ENCODE measurements around the gene ITGA8.

The ITGA8 gene

GRCh38 chr10:15735763-15736162, 16.0 kb upstream of the ITGA8 start:
- no peak for DNase-seq (ENCODE audit: low read depth in 2 of 2)

- DNase-seq (ENCODE audit: low read depth in 2 of 2), result no peak
Measured at GRCh38 chr10:15730341-15730740, 10.6 kb upstream of the ITGA8 start.

- DNase-seq (ENCODE audit: low read depth in 2 of 2), result no peak
Measured at GRCh38 chr10:15729890-15730289, 10.2 kb upstream of the ITGA8 start.

- DNase-seq (ENCODE audit: low read depth in 2 of 2), result no peak
Measured at GRCh38 chr10:15726042-15726441, 6.3 kb upstream of the ITGA8 start.

- DNase-seq (ENCODE audit: low read depth in 2 of 2), result no peak
Measured at GRCh38 chr10:15725603-15726002, 5.9 kb upstream of the ITGA8 start.

- no peak for DNase-seq (ENCODE audit: low read depth in 2 of 2)
Measured at GRCh38 chr10:15724683-15725082, 5.0 kb upstream of the ITGA8 start.

GRCh38 chr10:15723803-15724202, 4.1 kb upstream of the ITGA8 start:
- DNase-seq (ENCODE audit: low read depth in 2 of 2), result no peak

- no peak for DNase-seq (ENCODE audit: low read depth in 2 of 2)
Measured at GRCh38 chr10:15720635-15721287, 1.0 kb upstream of the ITGA8 start.

- DNase-seq (ENCODE audit: low read depth in 2 of 2), result no peak
Measured at GRCh38 chr10:15719049-15719898, 448 bp downstream of the ITGA8 start.

DNA sequence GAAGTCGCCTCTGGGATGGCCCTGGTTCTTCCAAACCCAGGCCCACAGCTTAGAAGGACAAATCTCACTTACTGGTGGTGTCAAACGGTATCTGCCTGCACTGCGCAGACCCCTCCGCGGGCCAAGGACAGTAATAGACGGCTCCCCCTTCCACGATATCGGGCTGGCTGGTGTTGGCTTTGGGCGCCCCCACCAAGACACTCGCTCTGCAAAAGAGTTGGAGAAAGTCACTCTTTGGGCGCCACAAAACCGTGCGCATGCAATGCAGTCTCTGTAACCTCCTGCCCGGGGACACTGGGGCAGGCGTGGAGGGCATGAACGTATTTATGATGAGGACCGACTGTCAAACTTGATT, 1.1 kb downstream of the ITGA8 start:
- no peak for DNase-seq (ENCODE audit: low read depth in 2 of 2)

- DNase-seq (ENCODE audit: low read depth in 2 of 2), result no peak
Measured at GRCh38 chr10:15715619-15716227, 4.0 kb downstream of the ITGA8 start.

DNA sequence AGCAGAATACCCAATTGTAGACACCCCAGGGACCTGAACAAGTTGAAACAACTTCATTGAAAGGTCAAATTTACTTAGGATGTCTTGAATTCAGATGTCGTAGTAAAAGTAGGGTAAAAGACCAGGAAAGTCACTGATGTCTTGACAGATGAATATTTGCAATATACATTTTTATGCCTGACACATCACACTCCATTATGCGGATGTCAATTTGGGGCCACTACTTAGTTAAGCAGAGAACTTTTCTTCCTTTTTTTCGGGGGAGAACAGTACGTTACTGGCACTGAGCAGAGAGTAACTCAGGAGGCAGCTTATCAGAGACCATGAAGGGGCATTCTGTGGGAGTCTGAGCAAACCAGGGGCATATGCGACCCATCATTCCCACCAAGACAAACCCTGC, 4.9 kb downstream of the ITGA8 start:
- no peak for DNase-seq (ENCODE audit: low read depth in 2 of 2)

GRCh38 chr10:15712883-15713282, 6.8 kb downstream of the ITGA8 start:
- no peak for DNase-seq (ENCODE audit: low read depth in 2 of 2)

DNA sequence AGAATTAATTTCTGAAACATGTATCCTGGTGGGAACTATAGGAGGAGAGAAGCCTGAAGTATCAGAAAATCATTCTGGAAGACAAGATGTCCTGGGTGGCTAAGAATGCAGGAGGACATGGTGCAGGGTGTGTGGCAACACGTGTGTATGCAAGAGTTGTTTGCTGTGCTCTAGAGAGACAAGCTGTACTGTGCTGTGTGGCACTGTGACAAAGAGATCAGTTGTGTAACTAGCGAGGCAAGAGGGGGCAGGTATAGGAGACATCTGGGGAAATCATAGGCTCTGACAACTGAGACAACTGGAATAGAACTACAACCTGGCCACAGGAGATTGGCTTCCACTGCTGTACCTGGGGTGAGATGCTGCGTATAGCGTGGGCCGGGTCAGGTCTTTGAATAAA, 9.3 kb downstream of the ITGA8 start:
- DNase-seq (ENCODE audit: low read depth in 2 of 2), result no peak

- DNase-seq (ENCODE audit: low read depth in 2 of 2), result no peak
Measured at GRCh38 chr10:15705298-15705697, 14.4 kb downstream of the ITGA8 start.

DNA sequence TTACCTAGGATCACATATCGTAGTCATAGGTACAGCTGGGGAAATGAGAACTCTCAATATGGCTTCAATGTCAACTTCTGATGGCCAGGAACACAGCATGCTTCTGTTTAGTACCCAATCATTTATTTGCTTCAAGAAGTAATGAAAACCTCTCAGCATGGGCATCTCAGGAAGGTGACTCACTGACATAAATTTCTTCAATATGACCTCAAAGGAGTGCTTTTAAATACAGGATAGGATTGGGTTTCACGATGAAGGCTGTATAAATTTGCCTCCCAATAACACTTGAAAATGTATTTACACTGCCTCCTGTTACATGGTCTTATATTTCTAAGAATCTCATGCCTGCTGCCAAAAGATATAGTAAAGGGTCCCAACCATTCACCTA, 15.1 kb downstream of the ITGA8 start:
- DNase-seq (ENCODE audit: low read depth in 2 of 2), result no peak

DNA sequence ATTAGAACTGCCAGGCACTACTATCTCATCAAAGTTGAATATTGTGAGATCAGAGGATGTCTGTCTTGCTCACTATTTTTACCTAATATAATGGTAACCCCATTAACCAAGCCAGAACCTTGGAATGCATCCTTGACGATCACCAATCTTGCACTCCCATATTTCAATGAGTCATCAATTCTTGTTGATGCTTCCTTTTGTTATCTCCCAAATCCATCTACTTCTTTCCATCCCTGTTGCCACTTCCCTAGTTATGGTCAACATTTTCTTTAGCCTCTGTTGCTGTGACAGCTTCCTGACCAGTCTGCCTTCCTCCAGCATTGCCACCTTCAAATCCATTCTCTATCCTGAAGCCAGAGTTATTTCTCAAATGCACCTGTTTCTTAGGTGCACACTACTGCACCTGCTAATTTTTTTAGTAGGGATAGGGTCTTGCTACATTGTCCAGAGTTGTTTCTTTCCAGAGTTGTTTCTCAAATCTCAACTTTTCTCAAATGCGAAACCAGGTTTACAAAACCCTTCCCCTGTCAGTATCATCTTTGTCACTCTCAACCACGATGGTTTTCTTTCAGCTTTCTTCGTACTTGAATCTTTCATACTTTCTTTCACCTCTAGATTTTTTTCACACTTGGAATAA, 15.7 kb downstream of the ITGA8 start:
- DNase-seq (ENCODE audit: low read depth in 2 of 2), result no peak

DNA sequence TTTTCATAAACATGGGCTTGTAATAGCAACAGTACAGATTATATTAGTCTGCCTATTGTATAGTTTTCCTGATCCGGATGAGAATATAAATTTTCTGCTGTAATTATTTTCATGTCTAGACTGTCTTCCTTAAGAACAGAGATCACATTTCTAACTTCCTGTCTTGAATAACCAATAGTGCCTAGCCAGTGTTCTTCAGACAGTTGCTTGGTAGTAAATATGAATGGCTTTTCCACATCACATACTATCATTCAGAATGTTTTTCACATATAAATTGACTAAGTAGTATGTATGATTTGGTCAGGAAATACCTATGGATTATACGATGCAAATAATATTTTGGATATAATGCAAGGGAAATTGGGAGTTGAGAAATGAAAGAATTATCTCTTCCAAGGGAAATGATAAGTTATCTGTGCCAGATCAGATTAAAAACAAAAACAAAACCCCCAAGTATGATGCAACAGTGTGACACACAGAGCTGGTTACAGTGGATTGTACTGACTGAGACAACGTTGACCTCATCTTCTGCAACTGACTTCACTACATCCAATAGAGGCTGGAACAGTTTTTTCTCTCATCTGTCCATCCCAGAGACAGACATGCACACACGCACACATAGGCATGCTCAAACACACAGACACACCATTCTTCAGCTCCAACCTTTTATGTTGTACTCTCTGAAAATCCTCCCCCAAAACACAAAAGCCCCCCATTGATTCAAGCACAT, 16.4 kb downstream of the ITGA8 start:
- DNase-seq (ENCODE audit: low read depth in 2 of 2), result no peak

DNA sequence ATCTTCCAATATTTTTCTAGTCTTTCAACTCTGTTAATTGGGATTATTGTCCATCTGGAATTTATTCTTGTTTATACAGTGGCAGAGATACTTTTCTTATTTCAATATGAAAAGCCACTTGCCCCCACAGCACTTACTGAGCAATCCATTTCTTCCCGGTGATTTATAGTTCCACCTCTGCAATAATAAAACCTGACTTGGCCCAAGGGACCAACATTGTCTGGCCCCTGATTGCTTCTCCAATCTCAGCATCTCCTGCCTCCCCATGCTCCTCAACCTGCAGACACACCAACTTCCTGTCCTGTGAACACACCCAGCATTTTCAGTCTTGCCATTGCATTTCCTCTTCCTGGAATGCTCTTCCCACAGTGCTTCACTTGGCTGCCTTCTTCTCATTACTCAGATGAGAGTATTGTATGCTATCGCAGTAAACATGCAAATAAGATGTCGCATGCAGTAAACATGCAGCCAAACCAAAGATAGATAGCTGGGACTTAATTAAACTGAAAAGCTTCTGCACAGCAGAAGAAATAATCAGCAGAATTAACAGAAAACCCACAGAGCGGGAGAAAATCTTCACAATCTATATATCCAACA, 19.5 kb downstream of the ITGA8 start:
- no peak for DNase-seq (ENCODE audit: low read depth in 2 of 2)

DNA sequence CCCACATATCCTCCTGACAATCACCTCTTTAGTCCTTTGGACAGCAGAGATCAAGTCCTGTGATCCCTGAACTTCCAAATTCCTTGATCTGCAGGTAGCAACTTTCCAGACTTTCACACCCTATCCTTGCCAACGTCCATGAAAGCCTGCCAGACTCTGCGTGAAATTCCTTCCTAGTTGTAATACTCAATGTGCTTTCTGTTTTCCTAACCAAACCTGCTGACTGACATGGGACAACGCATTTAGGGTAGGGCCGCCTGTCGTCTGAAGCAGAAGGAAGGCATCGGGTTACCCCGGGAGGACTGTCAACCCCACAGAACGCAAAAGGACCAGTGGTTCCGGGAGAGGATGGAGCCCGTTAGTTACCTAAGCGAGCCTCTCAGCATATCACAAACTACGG, 23.9 kb downstream of the ITGA8 start:
- DNase-seq (ENCODE audit: low read depth in 2 of 2), result no peak

DNA sequence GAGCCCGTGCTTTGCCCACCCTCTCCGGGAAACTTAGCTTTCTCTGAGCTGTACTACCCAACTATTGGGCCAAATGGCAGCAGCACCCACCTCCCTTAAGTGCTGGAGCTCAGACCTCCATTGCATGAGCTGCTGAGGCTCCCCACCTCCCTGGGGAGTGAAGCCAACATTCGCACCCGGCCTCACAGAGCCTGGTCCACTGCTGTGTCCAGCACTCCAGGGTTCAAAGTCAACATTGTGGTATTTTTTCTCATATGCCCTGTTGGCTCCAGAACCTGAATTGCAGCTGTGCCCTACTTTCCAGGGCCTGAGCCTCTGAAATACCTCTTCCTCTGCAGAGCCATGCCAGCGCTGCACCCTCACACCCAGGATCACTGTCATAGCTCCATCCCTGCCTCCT, 29.7 kb downstream of the ITGA8 start:
- DNase-seq (ENCODE audit: low read depth in 2 of 2), result no peak

- no peak for DNase-seq (ENCODE audit: low read depth in 2 of 2)
Measured at GRCh38 chr10:15684768-15685167, 35.0 kb downstream of the ITGA8 start.
